PC-3 (cell line): Measurements from ENCODE around the gene ULK3. TPM values are rescaled to one million over a fixed set of nuclear protein-coding genes. Genes with fewer than 3 reads are reported as not detected.

Experiments used
- ATAC-seq: fragments of 200-7000 bp; cut with Tn5 transposase; 2 replicates; pipeline ENCODE4 v1.9.1; 2020; ENCODE audit warnings: mild to moderate bottlenecking, moderate library complexity
- BruUV-seq: library from RNA; stranded (reverse); fragments of 400-500 nt; replicated peaks from 2 replicates; lab custom pipeline; 2021; lab: Mats Ljungman, UMichigan
- CTCF ChIA-PET: fragments of 300-600 bp; sonication (Branson Sonifier 250); formaldehyde crosslinking; loops from one replicate; lab custom pipeline; 2022; ENCODE audit warnings: antibody characterized with exemption; lab: Charles Lee
- POLR2A ChIA-PET: fragments of 300-600 bp; sonication (Branson Sonifier 250); formaldehyde crosslinking; loops from one replicate; lab custom pipeline; 2022; ENCODE audit warnings: antibody characterized with exemption; ENCODE audit not compliant: unreplicated experiment; lab: Charles Lee
- DNase-seq: peaks from one replicate; pipeline ENCODE4 v3.0.0-alpha.2; 2015
- H2AFZ ChIP-seq: fragments of 300-600 bp; sonication (generic); 2 replicates; pipeline ENCODE4 v1.6.0; 2016; ENCODE audit warnings: antibody characterized with exemption, low read length
- H3F3A ChIP-seq: fragments of 300-600 bp; sonication (generic); one replicate; pipeline ENCODE4 v1.6.0; 2017; ENCODE audit warnings: antibody characterized with exemption, low read length, control low read depth, mild to moderate bottlenecking; ENCODE audit not compliant: unreplicated experiment
- H3K27ac ChIP-seq: fragments of 300-600 bp; sonication (generic); 2 replicates; pipeline ENCODE4 v1.5.1; 2016; ENCODE audit warnings: mild to moderate bottlenecking, low read length
- H3K27me3 ChIP-seq: fragments of 300-600 bp; sonication (generic); 2 replicates; pipeline ENCODE4 v1.6.1; 2016; ENCODE audit warnings: low read length, mixed read lengths
- H3K36me3 ChIP-seq: fragments of 300-600 bp; sonication (generic); 2 replicates; pipeline ENCODE4 v1.6.1; 2016; ENCODE audit warnings: low read depth, mixed run types, low read length, mixed read lengths
- H3K4me1 ChIP-seq: fragments of 300-600 bp; sonication (generic); 2 replicates; pipeline ENCODE4 v1.5.1; 2016; ENCODE audit warnings: low read length; ENCODE audit not compliant: insufficient read depth
- H3K4me2 ChIP-seq: fragments of 300-600 bp; sonication (generic); 2 replicates; pipeline ENCODE4 v1.6.0; 2016; ENCODE audit warnings: low read length
- H3K4me3 ChIP-seq: fragments of 300-600 bp; sonication (generic); 2 replicates; pipeline ENCODE4 v1.5.1; 2016; ENCODE audit warnings: mild to moderate bottlenecking, low read length, mixed read lengths
- H3K79me2 ChIP-seq: fragments of 300-600 bp; sonication (generic); 2 replicates; pipeline ENCODE4 v1.6.1; 2017; ENCODE audit warnings: low read length, mixed read lengths
- H3K9ac ChIP-seq: fragments of 300-600 bp; sonication (generic); 2 replicates; pipeline ENCODE4 v1.6.0; 2016; ENCODE audit warnings: mild to moderate bottlenecking, low read length
- H3K9me2 ChIP-seq: fragments of 300-600 bp; sonication (generic); replicated peaks from 2 replicates; pipeline ENCODE4 v1.6.1; 2016; ENCODE audit warnings: mixed run types, low read length, mixed read lengths
- H3K9me3 ChIP-seq: fragments of 300-600 bp; sonication (generic); 2 replicates; pipeline ENCODE4 v1.6.1; 2016; ENCODE audit warnings: low read length, mixed read lengths
- H4K20me1 ChIP-seq: fragments of 300-600 bp; sonication (generic); 2 replicates; pipeline ENCODE4 v1.6.1; 2016; ENCODE audit warnings: low read length, mixed read lengths
- EZH2 ChIP-seq: fragments of 300-600 bp; sonication (generic); IDR thresholded peaks from one replicate; pipeline ENCODE4 v1.6.1; 2017; ENCODE audit warnings: antibody characterized with exemption, mild to moderate bottlenecking, low read length; ENCODE audit not compliant: unreplicated experiment
- EZH2phosphoT487 ChIP-seq: fragments of 300-600 bp; sonication (generic); IDR thresholded peaks from 2 replicates; pipeline ENCODE4 v1.6.1; 2018; ENCODE audit warnings: mild to moderate bottlenecking, antibody characterized with exemption, low read length, borderline replicate concordance
- intact Hi-C: fragments of 100-400 bp; cut with micrococcal nuclease; formaldehyde crosslinking; loops from 2 replicates; pipeline ENCODE4 v1.9.0; 2023
- total RNA-seq: library from RNA; depleted of rRNA; stranded (reverse); fragments of >200 nt; gene quantifications from 2 replicates; pipeline ENCODE4 v1.2.3, GENCODE V29; 2014
- TF ChIP-seq, protein P1 (sequence below): fragments of 300-600 bp; sonication (generic); conservative IDR thresholded peaks from 2 replicates; pipeline ENCODE4 v1.5.1; 2017; ENCODE audit warnings: antibody characterized with exemption, low read depth, mild to moderate bottlenecking, low read length

Gene ULK3
- total RNA-seq, 1 experiment from 2014 or later: 20.3 TPM

- TF ChIP-seq, protein P1, sequence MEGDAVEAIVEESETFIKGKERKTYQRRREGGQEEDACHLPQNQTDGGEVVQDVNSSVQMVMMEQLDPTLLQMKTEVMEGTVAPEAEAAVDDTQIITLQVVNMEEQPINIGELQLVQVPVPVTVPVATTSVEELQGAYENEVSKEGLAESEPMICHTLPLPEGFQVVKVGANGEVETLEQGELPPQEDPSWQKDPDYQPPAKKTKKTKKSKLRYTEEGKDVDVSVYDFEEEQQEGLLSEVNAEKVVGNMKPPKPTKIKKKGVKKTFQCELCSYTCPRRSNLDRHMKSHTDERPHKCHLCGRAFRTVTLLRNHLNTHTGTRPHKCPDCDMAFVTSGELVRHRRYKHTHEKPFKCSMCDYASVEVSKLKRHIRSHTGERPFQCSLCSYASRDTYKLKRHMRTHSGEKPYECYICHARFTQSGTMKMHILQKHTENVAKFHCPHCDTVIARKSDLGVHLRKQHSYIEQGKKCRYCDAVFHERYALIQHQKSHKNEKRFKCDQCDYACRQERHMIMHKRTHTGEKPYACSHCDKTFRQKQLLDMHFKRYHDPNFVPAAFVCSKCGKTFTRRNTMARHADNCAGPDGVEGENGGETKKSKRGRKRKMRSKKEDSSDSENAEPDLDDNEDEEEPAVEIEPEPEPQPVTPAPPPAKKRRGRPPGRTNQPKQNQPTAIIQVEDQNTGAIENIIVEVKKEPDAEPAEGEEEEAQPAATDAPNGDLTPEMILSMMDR: no peak; the same call in 1 of the 2 replicates
- no peak for TF ChIP-seq EZH2phosphoT487
- no peak for TF ChIP-seq EZH2
- Histone ChIP-seq H4K20me1 (no peaks in the 10 kb centered on the region), H3F3A (no peaks in the 10 kb centered on the region), H3K36me3 (no peaks in the 10 kb centered on the region), H3K4me3 (peak overlapping the region; percentile 51; the same call in 1 of the 2 replicates), H3K4me2 (peak overlapping the region; percentile 74), H2AFZ (peak overlapping the region; percentile 62; the same call in 1 of the 2 replicates), H3K4me1 (peaks cover 14% of the 10 kb centered on the region), H3K79me2 (0 out of 2 replicates have a peak, but pooled peaks cover 5% of the 10 kb centered on the region), H3K27ac (0 out of 2 replicates have a peak overlapping the region, but pooled peaks have one; percentile 8), H3K27me3 (no peaks in the 10 kb centered on the region), H3K9ac (peak overlapping the region; percentile 66), H3K9me3 (no peaks in the 10 kb centered on the region), H3K9me2 (no peaks in the 10 kb centered on the region)
- intact Hi-C loops: loop anchor here (10.0 kb wide), 1 partner anchor 61 kb away; the partner anchor contains the start of gene FAM219B
- POLR2A ChIA-PET: no interaction called here
- DNase-seq: no peak
- no peak for ATAC-seq
- CTCF ChIA-PET: interaction anchor here (1.0 kb wide), 1 partner anchor 72 kb away, joined by 4 read pairs; no protein-coding TSS in a partner anchor
- no TSS peak for BruUV-seq
Measured at GRCh38 chr15:74843445-74843828, 481 bp upstream of the ULK3 start.

DNA sequence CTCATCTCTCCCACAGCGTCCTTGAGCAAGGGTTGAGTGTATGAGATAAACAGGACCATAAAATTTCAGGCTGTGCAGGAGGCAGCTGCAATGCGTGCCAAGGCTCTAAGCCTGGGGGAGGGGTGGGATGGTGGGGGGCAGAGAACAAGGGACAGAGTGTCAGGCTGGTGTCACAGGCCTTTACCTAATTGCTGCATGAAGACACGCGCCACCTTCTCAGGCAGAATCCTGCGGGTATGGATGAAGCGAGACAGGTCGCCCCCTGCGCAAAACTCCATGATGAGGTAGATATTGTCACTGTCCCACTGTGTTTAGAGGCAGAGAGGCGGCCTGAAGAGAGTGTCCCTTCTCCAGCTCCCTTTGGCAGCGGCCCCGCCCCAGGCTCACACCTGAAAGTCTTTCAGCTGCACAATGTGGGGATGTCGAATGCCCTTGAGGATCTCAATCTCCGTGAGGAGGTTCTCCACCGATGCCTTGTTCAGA lies 1.0 kb downstream of the ULK3 start:
- Histone ChIP-seq H3K36me3 (no peaks in the 10 kb centered on the region), H3K4me1 (peaks cover 14% of the 10 kb centered on the region), H3K9me3 (no peaks in the 10 kb centered on the region), H3K79me2 (0 out of 2 replicates have a peak, but pooled peaks cover 5% of the 10 kb centered on the region), H3K27me3 (no peaks in the 10 kb centered on the region), H3K4me3 (peak overlapping the region; percentile 80), H3K9ac (peak overlapping the region; percentile 81; the same call in 1 of the 2 replicates), H4K20me1 (no peaks in the 10 kb centered on the region), H2AFZ (peak overlapping the region; percentile 88; the same call in 1 of the 2 replicates), H3F3A (no peaks in the 10 kb centered on the region), H3K27ac (no peak overlapping the region), H3K9me2 (no peaks in the 10 kb centered on the region), H3K4me2 (peak overlapping the region; percentile 88)
- DNase-seq (no peak), ATAC-seq (no peak)
- intact Hi-C loops: loop anchor here (10.0 kb wide), 1 partner anchor 63 kb away; the partner anchor contains the start of gene FAM219B
- POLR2A ChIA-PET: interaction anchor here (0.6 kb wide), 1 partner anchor 510 kb away, joined by 3 read pairs; no protein-coding TSS in a partner anchor
- BruUV-seq: no TSS peak
- CTCF ChIA-PET: interaction anchor here (0.6 kb wide), 1 partner anchor 61 kb away, joined by 3 read pairs; no protein-coding TSS in a partner anchor
- TF ChIP-seq EZH2phosphoT487 (no peak), EZH2 (no peak)

DNA sequence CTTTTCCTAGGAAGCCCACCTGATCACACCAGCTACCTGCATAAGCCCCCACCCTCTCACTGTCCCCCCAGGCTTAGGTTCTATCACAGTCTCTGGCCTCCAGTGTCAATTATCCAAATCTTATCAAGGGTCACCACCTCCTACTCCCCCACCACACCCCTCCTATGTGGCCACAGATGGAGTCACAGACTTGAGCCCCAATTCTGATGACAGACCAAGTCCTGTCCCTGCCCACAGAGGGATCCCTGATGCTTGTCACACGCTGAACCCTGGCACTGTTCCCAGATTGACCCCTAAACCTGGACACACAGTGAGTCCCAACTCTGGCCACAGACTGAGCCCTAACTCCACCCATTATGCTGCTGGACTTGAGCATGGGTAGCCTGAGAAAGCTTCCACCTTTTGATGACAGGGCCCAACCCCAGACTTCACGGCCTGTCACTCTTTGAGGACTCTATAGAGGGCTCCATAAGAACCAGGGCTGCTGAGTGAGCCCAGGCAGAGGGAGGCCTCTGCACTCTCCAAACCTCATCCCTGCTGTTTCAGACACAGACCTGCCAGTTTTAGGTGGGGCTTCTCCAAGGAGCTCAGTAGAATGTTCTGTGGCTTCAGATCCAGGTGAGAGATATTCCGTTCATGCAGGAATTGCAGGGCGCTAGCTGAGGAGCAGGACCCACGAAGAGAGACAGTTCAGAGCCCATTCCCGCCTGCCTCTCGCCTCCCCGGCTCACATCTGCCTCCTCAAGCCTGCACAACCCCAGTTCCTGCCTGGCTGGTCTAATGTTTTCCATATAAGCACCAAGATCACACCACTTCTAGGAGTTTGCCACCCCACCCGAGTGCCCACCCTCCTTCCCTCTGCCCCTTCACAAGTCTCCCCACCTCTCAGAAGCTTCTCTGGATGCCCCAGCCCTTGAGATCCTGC lies 1.8 kb downstream of the ULK3 start:
- peaks cover 14% of the 10 kb centered on the region for H3K4me1 ChIP-seq
- no peak for DNase-seq
- ChIA-PET POLR2A (interaction anchor here (0.6 kb wide), 1 partner anchor 872 kb away, joined by 9 read pairs; no protein-coding TSS in a partner anchor), CTCF (no interaction called here)
- intact Hi-C loops: loop anchor here (10.0 kb wide), 1 partner anchor 64 kb away; the partner anchor contains the start of gene FAM219B
- no peak overlapping the region for H3K4me2 ChIP-seq
- no peak for TF ChIP-seq EZH2phosphoT487
- TF ChIP-seq, protein P1: no peak
- no peak for TF ChIP-seq EZH2
- H3K27ac ChIP-seq: no peak overlapping the region
- no peak overlapping the region for H3K9ac ChIP-seq
- no peaks in the 10 kb centered on the region for H3K27me3 ChIP-seq
- no peak overlapping the region for H2AFZ ChIP-seq
- no peaks in the 10 kb centered on the region for H4K20me1 ChIP-seq
- H3K36me3 ChIP-seq: no peaks in the 10 kb centered on the region
- no TSS peak for BruUV-seq
- H3F3A ChIP-seq: no peaks in the 10 kb centered on the region
- no peaks in the 10 kb centered on the region for H3K9me3 ChIP-seq
- ATAC-seq: no peak
- H3K4me3 ChIP-seq: no peak overlapping the region; the same call in 1 of the 2 replicates
- 0 out of 2 replicates have a peak, but pooled peaks cover 5% of the 10 kb centered on the region for H3K79me2 ChIP-seq
- H3K9me2 ChIP-seq: no peaks in the 10 kb centered on the region
